Measurements from ENCODE around the gene LGALS12. TPM values are rescaled to one million over a fixed set of nuclear protein-coding genes. Genes with fewer than 3 reads are reported as not detected.

LGALS12 gene
- total RNA-seq, 6 experiments from 2014 or later, result not detected

DNA sequence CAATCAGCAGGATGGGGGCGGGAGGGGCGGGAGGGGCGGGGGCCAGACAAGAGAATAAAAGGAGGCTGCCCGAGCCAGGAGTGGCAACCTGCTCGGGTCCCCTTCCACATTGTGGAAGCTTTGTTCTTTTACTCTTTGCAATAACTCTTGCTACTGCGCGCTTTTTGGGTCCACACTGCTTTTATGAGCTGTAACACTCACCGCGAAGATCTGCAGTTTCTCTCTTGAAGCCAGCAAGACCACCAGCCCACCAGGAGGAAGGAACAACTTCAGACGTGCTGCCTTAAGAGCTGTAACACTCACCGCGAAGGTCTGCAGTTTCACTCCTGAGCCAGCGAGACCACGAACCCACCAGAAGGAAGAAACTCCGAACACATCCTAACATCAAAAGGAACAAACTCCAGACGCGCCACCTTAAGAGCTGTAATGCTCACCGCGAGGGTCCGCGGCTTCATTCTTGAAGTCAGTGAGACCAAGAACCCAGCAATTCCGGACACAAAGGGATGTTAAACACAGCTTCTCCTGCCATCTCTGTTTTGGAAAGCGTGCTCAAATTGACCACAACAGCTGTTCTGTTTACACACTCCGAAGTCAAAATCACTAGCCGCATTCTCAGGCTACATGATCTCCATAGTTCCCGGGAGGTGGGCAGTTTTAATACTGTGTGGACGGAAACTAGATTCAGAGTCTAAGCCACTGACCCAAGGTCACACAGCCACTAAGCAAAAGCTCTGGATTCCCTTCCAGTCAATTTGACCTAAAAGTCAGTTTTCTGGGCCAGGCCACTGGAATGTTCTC, 45.4 kb downstream of the LGALS12 start:
- Mint-ChIP-seq H3K4me3 (no peak overlapping the region), H3K4me1 (ENCODE audit: low read depth) (no peaks in the 10 kb centered on the region), H3K36me3 (ENCODE audit: low read depth) (no peaks in the 10 kb centered on the region), H3K27ac (no peak overlapping the region), H3K27me3 (ENCODE audit: insufficient read depth) (peaks cover 23% of the 10 kb centered on the region), H3K9me3 (no peaks in the 10 kb centered on the region)
- TF ChIP-seq, protein P1, sequence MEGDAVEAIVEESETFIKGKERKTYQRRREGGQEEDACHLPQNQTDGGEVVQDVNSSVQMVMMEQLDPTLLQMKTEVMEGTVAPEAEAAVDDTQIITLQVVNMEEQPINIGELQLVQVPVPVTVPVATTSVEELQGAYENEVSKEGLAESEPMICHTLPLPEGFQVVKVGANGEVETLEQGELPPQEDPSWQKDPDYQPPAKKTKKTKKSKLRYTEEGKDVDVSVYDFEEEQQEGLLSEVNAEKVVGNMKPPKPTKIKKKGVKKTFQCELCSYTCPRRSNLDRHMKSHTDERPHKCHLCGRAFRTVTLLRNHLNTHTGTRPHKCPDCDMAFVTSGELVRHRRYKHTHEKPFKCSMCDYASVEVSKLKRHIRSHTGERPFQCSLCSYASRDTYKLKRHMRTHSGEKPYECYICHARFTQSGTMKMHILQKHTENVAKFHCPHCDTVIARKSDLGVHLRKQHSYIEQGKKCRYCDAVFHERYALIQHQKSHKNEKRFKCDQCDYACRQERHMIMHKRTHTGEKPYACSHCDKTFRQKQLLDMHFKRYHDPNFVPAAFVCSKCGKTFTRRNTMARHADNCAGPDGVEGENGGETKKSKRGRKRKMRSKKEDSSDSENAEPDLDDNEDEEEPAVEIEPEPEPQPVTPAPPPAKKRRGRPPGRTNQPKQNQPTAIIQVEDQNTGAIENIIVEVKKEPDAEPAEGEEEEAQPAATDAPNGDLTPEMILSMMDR (IDR thresholded peaks at IDR 0.05), result no peak
- no peak for DNase-seq

DNA sequence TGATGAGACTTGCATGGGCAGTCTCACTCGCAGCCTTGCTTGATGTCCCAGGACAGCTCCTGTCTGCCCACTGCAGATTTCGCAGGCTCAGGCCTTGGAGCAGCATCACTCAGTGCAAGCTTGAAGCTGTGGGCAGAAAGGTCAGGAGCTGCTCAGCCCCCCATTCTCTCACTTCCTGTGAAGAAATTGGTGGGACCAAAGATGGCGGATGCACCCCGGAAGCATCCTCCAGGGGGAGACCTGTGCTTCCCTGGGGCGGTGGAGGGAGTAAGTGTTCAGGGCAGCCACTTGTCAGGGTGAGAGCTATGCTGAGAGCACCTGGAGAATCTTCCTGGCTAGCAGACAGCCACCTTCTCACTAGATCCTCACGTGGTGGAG, 46.0 kb downstream of the LGALS12 start:
- TF ChIP-seq, protein P1 (IDR thresholded peaks at IDR 0.05), result no peak
- Mint-ChIP-seq H3K9me3 (no peaks in the 10 kb centered on the region), H3K27me3 (ENCODE audit: insufficient read depth) (peaks cover 29% of the 10 kb centered on the region), H3K4me1 (ENCODE audit: low read depth) (no peaks in the 10 kb centered on the region), H3K4me3 (no peak overlapping the region), H3K36me3 (ENCODE audit: low read depth) (no peaks in the 10 kb centered on the region), H3K27ac (no peak overlapping the region)
- no peak for DNase-seq

DNA sequence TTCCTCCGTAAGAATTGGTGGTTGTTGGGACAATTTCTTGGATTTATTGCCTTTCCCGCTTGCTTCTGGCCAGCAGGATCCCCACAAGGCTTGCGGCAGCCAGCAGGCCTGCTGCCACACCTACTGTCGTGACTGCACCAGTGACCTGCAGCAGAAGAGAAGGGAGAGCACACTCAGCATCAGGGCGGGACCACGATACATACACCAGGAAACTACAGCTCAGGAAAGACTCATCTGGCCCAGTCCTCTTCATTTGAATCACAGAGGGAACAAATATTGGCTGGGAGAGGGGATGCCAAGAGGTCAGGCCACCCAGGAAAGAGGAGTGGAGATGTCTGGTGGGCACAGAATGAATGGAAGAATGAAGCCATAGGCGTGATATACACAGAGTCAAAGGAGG, 47.0 kb downstream of the LGALS12 start:
- DNase-seq, result no peak
- no peak overlapping the region for H3K4me3 Mint-ChIP-seq
- no peaks in the 10 kb centered on the region for H3K36me3 Mint-ChIP-seq (ENCODE audit: low read depth)
- H3K4me1 Mint-ChIP-seq (ENCODE audit: low read depth), result no peaks in the 10 kb centered on the region
- TF ChIP-seq, protein P1 (IDR thresholded peaks at IDR 0.05), result no peak
- H3K27ac Mint-ChIP-seq, result no peak overlapping the region
- peaks cover 36% of the 10 kb centered on the region for H3K27me3 Mint-ChIP-seq (ENCODE audit: insufficient read depth)
- no peaks in the 10 kb centered on the region for H3K9me3 Mint-ChIP-seq

DNA sequence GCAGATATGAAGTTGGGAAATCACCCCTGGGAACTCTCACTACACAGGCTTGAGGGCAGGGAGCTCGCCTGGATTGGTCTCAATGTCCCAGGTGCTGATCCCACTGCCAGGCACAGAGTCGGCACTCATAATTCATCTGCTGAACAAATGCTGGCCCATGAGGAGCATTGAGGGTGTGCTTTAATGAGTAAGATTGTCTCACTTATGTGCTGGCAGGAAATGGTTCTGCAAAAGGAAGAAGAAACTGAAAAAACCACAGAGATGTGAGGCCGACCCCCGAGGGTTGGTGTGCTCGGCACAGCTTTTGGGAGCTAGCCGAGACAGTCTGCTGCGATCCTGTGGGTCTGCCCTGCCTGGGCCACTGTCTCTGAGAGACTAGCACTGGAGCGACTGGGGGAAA, 47.9 kb downstream of the LGALS12 start:
- Mint-ChIP-seq H3K27me3 (ENCODE audit: insufficient read depth) (peaks cover 39% of the 10 kb centered on the region), H3K9me3 (no peaks in the 10 kb centered on the region), H3K27ac (no peak overlapping the region), H3K4me3 (peak overlapping the region; percentile 6; the same call in 1 of the 2 replicates), H3K4me1 (ENCODE audit: low read depth) (no peaks in the 10 kb centered on the region), H3K36me3 (ENCODE audit: low read depth) (no peaks in the 10 kb centered on the region)
- TF ChIP-seq, protein P1 (IDR thresholded peaks at IDR 0.05), result no peak
- DNase-seq, result no peak

DNA sequence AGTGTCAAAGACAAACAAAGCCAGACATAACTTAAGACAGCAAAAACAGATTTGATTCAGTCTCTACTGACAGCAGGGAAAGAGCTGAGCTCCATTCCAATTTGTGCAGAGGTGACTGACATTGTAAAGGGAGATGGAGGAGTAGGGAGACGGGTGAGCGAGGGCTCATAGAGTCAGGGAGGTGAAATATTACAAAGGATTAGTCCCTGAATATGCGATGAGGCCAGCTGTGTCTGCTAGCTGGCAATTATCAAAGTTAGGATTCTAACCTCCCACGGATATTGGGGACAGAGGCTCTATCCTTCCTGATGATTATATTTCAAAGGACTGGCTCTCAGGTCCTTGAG, 49.0 kb downstream of the LGALS12 start:
- no peak for DNase-seq
- Mint-ChIP-seq H3K9me3 (no peaks in the 10 kb centered on the region), H3K27ac (no peak overlapping the region), H3K4me3 (no peak overlapping the region), H3K27me3 (ENCODE audit: insufficient read depth) (peaks cover 37% of the 10 kb centered on the region), H3K4me1 (ENCODE audit: low read depth) (no peaks in the 10 kb centered on the region), H3K36me3 (ENCODE audit: low read depth) (no peaks in the 10 kb centered on the region)
- TF ChIP-seq, protein P1 (IDR thresholded peaks at IDR 0.05), result no peak

Data from HFFc6 (cell line).